Stimulated activated CD8-positive, alpha-beta memory T cell treated with anti-CD3 and anti-CD28 coated beads, Interleukin-12 subunit alpha, Interleukin-12 subunit beta, amount 100 ng/mL, for 4 hours (primary cell): ENCODE results near the gene S1PR3.

Source experiments
- DNase-seq: peaks from one replicate; pipeline ENCODE4 v3.0.0-alpha.2; 2020; ENCODE audit warnings: low read depth

The S1PR3 gene

GRCh38 chr9:89038382-89039103 lies 47.3 kb downstream of the S1PR3 start:
- DNase-seq: no peak

- no peak for DNase-seq
Observed at GRCh38 chr9:89039104-89039465, 47.8 kb downstream of the S1PR3 start.

GRCh38 chr9:89039664-89040063 lies 48.4 kb downstream of the S1PR3 start:
- DNase-seq: no peak

- no peak for DNase-seq
Observed at GRCh38 chr9:89042984-89043383, 51.7 kb downstream of the S1PR3 start.

- DNase-seq: no peak
Observed at GRCh38 chr9:89044104-89044503, 52.8 kb downstream of the S1PR3 start.

- no peak for DNase-seq
Observed at GRCh38 chr9:89044881-89045280, 53.6 kb downstream of the S1PR3 start.

- DNase-seq: no peak
Observed at GRCh38 chr9:89046832-89047231, 55.6 kb downstream of the S1PR3 start.

- DNase-seq: no peak
Observed at GRCh38 chr9:89047667-89048066, 56.4 kb downstream of the S1PR3 start.

GRCh38 chr9:89048616-89049015 lies 57.3 kb downstream of the S1PR3 start:
- no peak for DNase-seq

- no peak for DNase-seq
Observed at GRCh38 chr9:89049646-89050045, 58.4 kb downstream of the S1PR3 start.

- DNase-seq: no peak
Observed at GRCh38 chr9:89051421-89052025, 60.3 kb downstream of the S1PR3 start.

GRCh38 chr9:89052470-89053097 lies 61.3 kb downstream of the S1PR3 start:
- no peak for DNase-seq

- no peak for DNase-seq
Observed at GRCh38 chr9:89053301-89053700, 62.0 kb downstream of the S1PR3 start.
